CD8-positive, alpha-beta memory T cell (primary cell): ENCODE data around the gene DAGLA. TPM values are rescaled to one million over a fixed set of nuclear protein-coding genes. Genes with fewer than 3 reads are reported as not detected.

Experiments
- CTCF ChIA-PET: fragments of 350-600 bp; sonication (Branson Sonifier 250); formaldehyde crosslinking; loops from one replicate; lab custom pipeline; 2021; ENCODE audit warnings: antibody characterized with exemption; lab: Charles Lee
- POLR2A ChIA-PET: fragments of 350-600 bp; sonication (Branson Sonifier 250); formaldehyde crosslinking; loops from one replicate; lab custom pipeline; 2021; ENCODE audit warnings: antibody characterized with exemption; lab: Charles Lee
- DNase-seq, 5 donors: peaks; one replicate each; pipeline versions ENCODE4 v3.0.0 to v3.0.0-alpha.2; 2020 to 2022; ENCODE audit warnings: mixed read lengths in 1 of 5
- H3K27ac ChIP-seq: one replicate; pipeline ENCODE4 v1.7.0; 2013; ENCODE audit warnings: low read depth, mild to moderate bottlenecking, low read length, moderate library complexity
- H3K27me3 ChIP-seq: 2 replicates; pipeline ENCODE4 v1.7.0; 2013; ENCODE audit warnings: low read length, mild to moderate bottlenecking; ENCODE audit not compliant: insufficient read depth, poor library complexity, severe bottlenecking
- H3K36me3 ChIP-seq: 2 replicates; pipeline ENCODE4 v1.7.0; 2013; ENCODE audit warnings: mild to moderate bottlenecking, low read length, moderate library complexity; ENCODE audit not compliant: insufficient read depth
- H3K4me1 ChIP-seq: 2 replicates; pipeline ENCODE4 v1.7.0; 2013; ENCODE audit warnings: mild to moderate bottlenecking, low read length, moderate library complexity; ENCODE audit not compliant: insufficient read depth
- H3K4me3 ChIP-seq: 2 replicates; pipeline ENCODE4 v1.7.0; 2013; ENCODE audit warnings: mild to moderate bottlenecking, low read length
- H3K9me3 ChIP-seq: 2 replicates; pipeline ENCODE4 v1.7.0; 2013; ENCODE audit warnings: mild to moderate bottlenecking, low read length
- H3K27ac Mint-ChIP-seq, 8 donors: one replicate each; pipeline ENCODE4 v1.8.0; 2020 to 2021; ENCODE audit warnings: mixed read lengths in 8 of 8, mild to moderate bottlenecking in 6 of 8, inconsistent platforms in 3 of 8, moderate library complexity in 3 of 8
- H3K27me3 Mint-ChIP-seq, 2 donors: one replicate each; pipeline ENCODE4 v1.8.0; 2020 to 2021; ENCODE audit warnings: mixed read lengths in 2 of 2, mild to moderate bottlenecking in 1 of 2, moderate library complexity in 1 of 2
- H3K36me3 Mint-ChIP-seq, 3 donors: one replicate each; pipeline ENCODE4 v1.8.0; 2020 to 2021; ENCODE audit warnings: mixed read lengths in 3 of 3, inconsistent platforms in 1 of 3, mild to moderate bottlenecking in 1 of 3
- H3K4me1 Mint-ChIP-seq, 3 donors: one replicate each; pipeline ENCODE4 v1.8.0; 2020 to 2021; ENCODE audit warnings: mixed read lengths in 3 of 3, inconsistent platforms in 1 of 3, mild to moderate bottlenecking in 1 of 3
- H3K4me3 Mint-ChIP-seq, 7 donors: one replicate each; pipeline ENCODE4 v1.8.0; 2020 to 2021; ENCODE audit warnings: mixed read lengths in 7 of 7, mild to moderate bottlenecking in 6 of 7, moderate library complexity in 4 of 7, inconsistent platforms in 2 of 7
- H3K9me3 Mint-ChIP-seq, 5 donors: one replicate each; pipeline ENCODE4 v1.8.0; 2020 to 2022; ENCODE audit warnings: mixed read lengths in 5 of 5, mild to moderate bottlenecking in 3 of 5, moderate library complexity in 2 of 5, inconsistent platforms in 1 of 5
- polyA plus RNA-seq: library from polyadenylated mRNA; unstranded; fragments of 300-500 nt; fragmentation: Illumina TruSeq; gene quantifications from one replicate; pipeline ENCODE4 v1.2.3, GENCODE V29; 2021
- total RNA-seq, 2 experiments: library from RNA; stranded (reverse); gene quantifications; one replicate each; pipeline ENCODE4 v1.2.3, GENCODE V29; 2021

Gene DAGLA
- total and polyA plus RNA-seq, 3 experiments from 2014 or later: 0.11 to 0.20 TPM; not detected in 1

DNA sequence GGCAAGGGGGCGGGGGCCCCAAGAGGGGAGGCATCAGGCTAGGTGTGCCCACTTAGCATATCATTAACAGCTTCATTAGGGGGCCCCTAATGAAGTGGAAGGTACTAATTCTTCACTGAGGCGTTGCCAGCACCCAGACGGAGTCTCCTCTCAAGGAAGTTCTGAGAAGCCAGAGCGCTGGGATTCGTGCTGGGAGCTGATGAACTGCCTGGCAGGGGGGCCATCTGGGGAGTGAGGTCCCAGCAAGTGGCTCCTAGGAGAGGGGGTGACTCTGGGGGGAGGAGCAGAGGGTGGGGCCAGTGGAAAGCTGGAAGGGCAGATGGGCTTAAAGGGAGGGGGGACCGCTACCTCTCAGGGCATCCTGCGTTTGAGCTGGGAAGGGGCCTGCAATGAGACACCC, 29.8 kb downstream of the DAGLA start:
- Histone ChIP-seq H3K27ac (no peak overlapping the region), H3K4me1 (no peaks in the 10 kb centered on the region), H3K27me3 (no peaks in the 10 kb centered on the region), H3K9me3 (no peaks in the 10 kb centered on the region), H3K36me3 (no peaks in the 10 kb centered on the region), H3K4me3 (no peak overlapping the region)
- peaks cover 3 to 6% of the 10 kb centered on the region in 2 donors for H3K27me3 Mint-ChIP-seq
- H3K27ac Mint-ChIP-seq: no peak overlapping the region
- H3K36me3 Mint-ChIP-seq: no peaks in the 10 kb centered on the region
- H3K9me3 Mint-ChIP-seq: no peaks in the 10 kb centered on the region
- DNase-seq: no peak
- POLR2A ChIA-PET: no interaction called here
- CTCF ChIA-PET: interaction anchor here (1.6 to 2.6 kb wide), 2 partner anchors 11 to 24 kb away, joined by 4 to 12 read pairs; no protein-coding TSS in a partner anchor
- H3K4me1 Mint-ChIP-seq: no peaks in the 10 kb centered on the region
- no peak overlapping the region for H3K4me3 Mint-ChIP-seq

DNA sequence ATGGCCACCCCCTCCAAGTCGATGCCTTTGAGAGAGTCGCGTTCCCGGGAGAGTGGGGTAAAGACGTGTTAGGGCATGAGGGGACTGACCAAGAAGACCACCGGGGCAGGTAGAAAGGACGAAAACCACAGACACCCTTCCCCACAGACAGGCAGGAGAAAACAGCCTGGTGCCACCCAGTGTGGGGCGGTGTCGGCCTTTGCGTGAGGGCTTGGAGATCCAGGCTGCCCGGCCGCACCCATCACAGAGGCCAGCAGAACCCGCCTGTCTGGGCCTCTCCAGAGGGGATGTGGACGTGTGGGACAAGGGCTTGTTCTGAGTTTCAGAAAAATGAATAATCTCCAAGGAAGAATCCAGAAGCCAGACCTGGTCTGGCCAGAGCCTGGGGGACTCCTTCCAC, 30.8 kb downstream of the DAGLA start:
- no peak overlapping the region for H3K27ac ChIP-seq
- no peak overlapping the region for H3K4me3 Mint-ChIP-seq
- H3K4me1 Mint-ChIP-seq: no peaks in the 10 kb centered on the region
- no peaks in the 10 kb centered on the region for H3K9me3 ChIP-seq
- CTCF ChIA-PET: interaction anchor here (2.6 kb wide), 1 partner anchor 23 kb away, joined by 12 read pairs; no protein-coding TSS in a partner anchor
- H3K27me3 Mint-ChIP-seq: peaks cover 0 to 6% of the 10 kb centered on the region in 2 donors
- no peaks in the 10 kb centered on the region for H3K4me1 ChIP-seq
- H3K36me3 Mint-ChIP-seq: no peaks in the 10 kb centered on the region
- H3K36me3 ChIP-seq: no peaks in the 10 kb centered on the region
- H3K4me3 ChIP-seq: no peak overlapping the region
- H3K9me3 Mint-ChIP-seq: no peaks in the 10 kb centered on the region
- POLR2A ChIA-PET: no interaction called here
- no peak for DNase-seq
- no peak overlapping the region for H3K27ac Mint-ChIP-seq
- no peaks in the 10 kb centered on the region for H3K27me3 ChIP-seq

DNA sequence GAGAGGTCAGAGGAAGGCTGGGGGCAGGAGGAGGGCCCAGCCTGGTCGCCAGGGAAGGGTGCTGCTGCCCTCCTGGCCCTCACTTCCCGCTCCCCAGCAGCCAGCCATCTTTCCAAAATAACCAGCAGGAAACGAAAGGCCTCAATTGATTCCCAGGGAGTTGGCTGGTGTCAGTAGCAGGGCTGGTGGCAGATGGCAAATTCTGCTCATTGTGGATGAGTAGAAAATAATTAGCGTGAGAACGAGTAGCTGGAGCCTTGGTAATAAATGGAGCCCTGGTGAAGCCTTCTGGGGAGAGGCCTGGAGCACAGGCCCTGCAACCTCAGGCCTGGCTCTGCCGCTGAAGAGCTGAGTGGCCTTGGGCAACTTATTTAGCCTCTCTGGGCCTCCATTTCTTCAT, 31.3 kb downstream of the DAGLA start:
- H3K4me1 ChIP-seq: no peaks in the 10 kb centered on the region
- no peaks in the 10 kb centered on the region for H3K9me3 Mint-ChIP-seq
- no peak overlapping the region for H3K27ac ChIP-seq
- H3K4me3 ChIP-seq: no peak overlapping the region
- CTCF ChIA-PET: interaction anchor here (2.6 kb wide), 1 partner anchor 22 kb away, joined by 12 read pairs; no protein-coding TSS in a partner anchor
- DNase-seq: no peak
- H3K27me3 ChIP-seq: no peaks in the 10 kb centered on the region
- peaks cover 3 to 6% of the 10 kb centered on the region in 2 donors for H3K27me3 Mint-ChIP-seq
- POLR2A ChIA-PET: no interaction called here
- H3K36me3 Mint-ChIP-seq: no peaks in the 10 kb centered on the region
- no peaks in the 10 kb centered on the region for H3K4me1 Mint-ChIP-seq
- H3K9me3 ChIP-seq: no peaks in the 10 kb centered on the region
- H3K4me3 Mint-ChIP-seq: no peak overlapping the region
- H3K36me3 ChIP-seq: no peaks in the 10 kb centered on the region
- H3K27ac Mint-ChIP-seq: no peak overlapping the region

DNA sequence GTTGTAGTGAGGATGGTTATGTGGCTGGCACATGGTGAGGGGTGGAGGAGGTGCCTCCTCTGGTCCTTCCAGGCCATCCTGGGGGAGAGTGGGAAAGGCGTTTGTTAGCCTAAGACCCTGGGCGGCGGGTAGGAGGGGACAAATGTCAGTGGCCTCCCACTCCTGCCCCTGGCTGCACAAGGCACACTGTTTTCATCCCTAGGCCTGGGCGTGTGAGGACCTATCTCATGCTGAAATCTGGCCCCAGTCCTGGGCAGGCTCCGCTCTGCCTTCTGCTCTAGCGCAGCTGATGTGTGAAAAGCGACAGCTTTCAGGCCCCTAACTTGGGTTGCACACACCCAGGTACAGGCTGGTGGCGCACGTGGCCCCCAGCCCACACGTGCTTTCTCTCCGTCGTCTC, 32.1 kb downstream of the DAGLA start:
- Histone ChIP-seq H3K4me3 (no peak overlapping the region), H3K36me3 (no peaks in the 10 kb centered on the region), H3K27me3 (no peaks in the 10 kb centered on the region), H3K27ac (no peak overlapping the region), H3K4me1 (no peaks in the 10 kb centered on the region), H3K9me3 (no peaks in the 10 kb centered on the region)
- H3K27ac Mint-ChIP-seq: no peak overlapping the region
- H3K36me3 Mint-ChIP-seq: no peaks in the 10 kb centered on the region
- peaks cover 3 to 6% of the 10 kb centered on the region in 2 donors for H3K27me3 Mint-ChIP-seq
- H3K4me3 Mint-ChIP-seq: no peak overlapping the region
- no peak for DNase-seq
- CTCF ChIA-PET: no interaction called here
- POLR2A ChIA-PET: no interaction called here
- H3K4me1 Mint-ChIP-seq: no peaks in the 10 kb centered on the region
- H3K9me3 Mint-ChIP-seq: no peaks in the 10 kb centered on the region

DNA sequence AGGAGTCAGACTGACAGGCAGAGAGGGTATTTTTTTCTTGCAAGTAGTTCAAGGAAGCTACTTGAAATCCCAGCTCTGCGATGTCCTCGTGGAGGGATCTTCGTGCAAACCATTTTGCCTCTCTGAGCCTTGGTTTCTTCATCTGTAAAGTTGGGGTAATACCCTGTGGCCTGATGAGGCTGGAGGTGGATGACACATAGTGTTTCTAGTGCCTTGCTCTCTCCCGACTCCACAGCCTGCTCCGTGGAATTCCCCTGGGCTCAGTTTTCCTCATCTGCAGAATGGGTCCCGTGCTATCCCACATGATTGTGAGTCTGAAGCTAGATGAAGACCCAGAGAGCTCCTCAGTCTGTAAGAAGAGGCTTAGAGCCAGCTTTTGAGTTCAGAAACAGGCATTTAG, 32.7 kb downstream of the DAGLA start:
- ChIA-PET POLR2A (no interaction called here), CTCF (interaction anchor here (1.1 kb wide), 1 partner anchor 20 kb away, joined by 3 read pairs; no protein-coding TSS in a partner anchor)
- Histone ChIP-seq H3K36me3 (no peaks in the 10 kb centered on the region), H3K27me3 (no peaks in the 10 kb centered on the region), H3K9me3 (no peaks in the 10 kb centered on the region), H3K4me1 (no peaks in the 10 kb centered on the region), H3K27ac (no peak overlapping the region), H3K4me3 (no peak overlapping the region)
- Mint-ChIP-seq H3K4me3 (no peak overlapping the region), H3K27me3 (peaks cover 3 to 6% of the 10 kb centered on the region in 2 donors), H3K4me1 (no peaks in the 10 kb centered on the region), H3K9me3 (no peaks in the 10 kb centered on the region), H3K36me3 (no peaks in the 10 kb centered on the region), H3K27ac (no peak overlapping the region)
- DNase-seq: no peak

DNA sequence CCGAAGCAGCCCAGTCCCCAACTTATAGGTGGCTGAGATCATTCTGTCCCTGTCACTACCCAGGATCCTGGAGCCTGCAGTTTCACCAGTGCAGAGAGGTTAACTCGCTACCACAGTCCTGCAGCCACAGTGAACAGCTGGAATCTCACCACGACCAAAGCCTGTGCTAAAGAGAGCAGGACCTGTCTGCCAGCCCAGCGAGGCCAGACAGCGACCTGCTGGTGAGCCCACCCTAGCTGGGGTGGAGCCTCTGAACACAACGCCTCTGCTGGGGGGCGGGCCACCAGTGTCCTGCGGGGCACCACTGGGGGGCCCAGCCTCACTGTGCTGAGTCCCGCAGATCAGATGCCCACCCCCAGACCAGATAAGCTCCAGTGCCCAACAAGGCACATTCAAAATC, 33.3 kb downstream of the DAGLA start:
- Mint-ChIP-seq H3K9me3 (no peaks in the 10 kb centered on the region), H3K27ac (no peak overlapping the region), H3K36me3 (no peaks in the 10 kb centered on the region), H3K4me1 (no peaks in the 10 kb centered on the region), H3K27me3 (peaks cover 3 to 6% of the 10 kb centered on the region in 2 donors), H3K4me3 (no peak overlapping the region)
- no peak overlapping the region for H3K4me3 ChIP-seq
- H3K27ac ChIP-seq: no peak overlapping the region
- ChIA-PET POLR2A (no interaction called here), CTCF (interaction anchor here (1.1 kb wide), 1 partner anchor 20 kb away, joined by 3 read pairs; no protein-coding TSS in a partner anchor)
- H3K36me3 ChIP-seq: no peaks in the 10 kb centered on the region
- no peak for DNase-seq
- H3K27me3 ChIP-seq: no peaks in the 10 kb centered on the region
- no peaks in the 10 kb centered on the region for H3K4me1 ChIP-seq
- no peaks in the 10 kb centered on the region for H3K9me3 ChIP-seq

DNA sequence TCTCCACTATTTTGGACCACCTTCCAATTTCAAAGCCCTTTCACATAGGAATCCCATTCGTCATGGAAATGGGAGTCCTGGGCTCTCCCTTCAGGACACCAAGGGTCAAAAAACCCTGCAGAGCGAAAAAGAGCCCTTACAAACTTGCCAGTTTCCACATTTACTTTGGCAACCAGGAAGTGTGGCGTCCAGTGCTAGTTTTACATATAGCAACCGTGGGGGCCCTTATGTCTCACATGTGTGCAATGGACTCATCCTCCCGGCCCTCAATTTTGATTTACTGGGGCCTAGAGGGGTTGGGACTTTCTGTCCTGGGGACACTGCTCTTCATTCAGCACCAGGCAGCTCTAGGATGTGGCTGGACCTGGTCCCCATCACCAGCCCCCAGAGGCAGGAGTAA, 33.7 kb downstream of the DAGLA start:
- no peaks in the 10 kb centered on the region for H3K4me1 Mint-ChIP-seq
- H3K4me1 ChIP-seq: no peaks in the 10 kb centered on the region
- no peaks in the 10 kb centered on the region for H3K9me3 Mint-ChIP-seq
- CTCF ChIA-PET: interaction anchor here (1.1 kb wide), 1 partner anchor 19 kb away, joined by 3 read pairs; no protein-coding TSS in a partner anchor
- H3K9me3 ChIP-seq: no peaks in the 10 kb centered on the region
- no peak for DNase-seq
- POLR2A ChIA-PET: no interaction called here
- H3K36me3 ChIP-seq: no peaks in the 10 kb centered on the region
- no peak overlapping the region for H3K4me3 ChIP-seq
- peak overlapping the region in 1 of 8 donors; percentile 55 for H3K27ac Mint-ChIP-seq
- H3K27ac ChIP-seq: no peak overlapping the region
- peaks cover 3 to 6% of the 10 kb centered on the region in 2 donors for H3K27me3 Mint-ChIP-seq
- H3K27me3 ChIP-seq: no peaks in the 10 kb centered on the region
- no peaks in the 10 kb centered on the region for H3K36me3 Mint-ChIP-seq
- no peak overlapping the region for H3K4me3 Mint-ChIP-seq

DNA sequence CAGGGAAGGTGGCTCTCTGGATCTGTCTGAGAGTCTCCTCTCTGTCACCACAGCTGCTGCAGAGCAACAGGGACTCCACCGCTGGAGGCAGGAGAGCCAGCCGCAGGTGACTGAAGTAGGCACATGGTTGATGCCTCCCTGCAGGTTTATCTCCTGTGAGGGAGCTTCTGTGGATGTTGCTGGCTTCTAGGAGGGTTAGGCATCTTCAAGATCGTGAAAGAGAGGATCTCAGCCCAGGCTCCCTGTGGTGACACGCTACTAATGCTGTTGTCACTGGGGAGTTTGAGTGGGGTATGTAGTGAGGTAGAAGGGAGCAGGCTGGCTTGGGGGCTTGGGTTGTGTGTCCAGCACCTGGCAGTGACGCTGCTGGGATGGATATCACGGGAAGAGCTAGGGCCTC, 34.1 kb downstream of the DAGLA start:
- Mint-ChIP-seq H3K27ac (peak overlapping the region in 1 of 8 donors; percentile 55), H3K36me3 (no peaks in the 10 kb centered on the region), H3K9me3 (no peaks in the 10 kb centered on the region), H3K4me1 (no peaks in the 10 kb centered on the region), H3K4me3 (no peak overlapping the region), H3K27me3 (peaks cover 6 to 7% of the 10 kb centered on the region in 2 donors)
- Histone ChIP-seq H3K36me3 (no peaks in the 10 kb centered on the region), H3K27ac (no peak overlapping the region), H3K4me3 (no peak overlapping the region), H3K9me3 (no peaks in the 10 kb centered on the region), H3K4me1 (no peaks in the 10 kb centered on the region), H3K27me3 (no peaks in the 10 kb centered on the region)
- ChIA-PET CTCF (no interaction called here), POLR2A (no interaction called here)
- DNase-seq: no peak
